ENCODE data around the gene LGALS16. TPM values are rescaled to one million over a fixed set of nuclear protein-coding genes. Genes with fewer than 3 reads are reported as not detected.
"Not testable (repeated sequence)": the region's sequence is repeated elsewhere in the genome, so short reads cannot be mapped to it uniquely, and the experiment has no call there.

LGALS16 gene, protein sequence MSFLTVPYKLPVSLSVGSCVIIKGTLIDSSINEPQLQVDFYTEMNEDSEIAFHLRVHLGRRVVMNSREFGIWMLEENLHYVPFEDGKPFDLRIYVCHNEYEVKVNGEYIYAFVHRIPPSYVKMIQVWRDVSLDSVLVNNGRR
- not detected for total RNA-seq

DNA sequence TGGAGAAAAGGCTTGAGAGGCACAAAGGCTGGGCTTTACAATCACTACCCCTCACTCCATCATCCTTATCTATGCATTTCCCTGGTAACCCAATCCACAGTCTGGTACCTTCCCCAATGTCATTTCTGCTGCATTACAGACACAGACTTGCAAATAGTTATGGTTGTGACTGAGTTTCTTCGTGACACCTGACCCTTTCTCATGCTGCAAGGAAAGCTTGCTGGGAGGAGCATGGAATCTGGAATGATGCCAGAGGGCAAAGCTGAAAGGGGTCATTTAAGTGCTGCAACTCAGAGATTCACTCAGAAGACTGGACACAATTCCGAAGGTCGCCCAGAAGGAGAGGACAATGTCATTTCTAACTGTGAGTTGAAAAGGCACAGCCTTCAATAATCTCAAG lies at the start of gene LGALS16:
Gene LGALS16, plus strand, starts transcription at position 301 of the 400 bp plus-strand sequence. Its CDS starts 49 bp downstream, at position 350.
- no peak for TF ChIP-seq POLR2A (IDR thresholded peaks at IDR 0.05)
- TF ChIP-seq, protein P1, sequence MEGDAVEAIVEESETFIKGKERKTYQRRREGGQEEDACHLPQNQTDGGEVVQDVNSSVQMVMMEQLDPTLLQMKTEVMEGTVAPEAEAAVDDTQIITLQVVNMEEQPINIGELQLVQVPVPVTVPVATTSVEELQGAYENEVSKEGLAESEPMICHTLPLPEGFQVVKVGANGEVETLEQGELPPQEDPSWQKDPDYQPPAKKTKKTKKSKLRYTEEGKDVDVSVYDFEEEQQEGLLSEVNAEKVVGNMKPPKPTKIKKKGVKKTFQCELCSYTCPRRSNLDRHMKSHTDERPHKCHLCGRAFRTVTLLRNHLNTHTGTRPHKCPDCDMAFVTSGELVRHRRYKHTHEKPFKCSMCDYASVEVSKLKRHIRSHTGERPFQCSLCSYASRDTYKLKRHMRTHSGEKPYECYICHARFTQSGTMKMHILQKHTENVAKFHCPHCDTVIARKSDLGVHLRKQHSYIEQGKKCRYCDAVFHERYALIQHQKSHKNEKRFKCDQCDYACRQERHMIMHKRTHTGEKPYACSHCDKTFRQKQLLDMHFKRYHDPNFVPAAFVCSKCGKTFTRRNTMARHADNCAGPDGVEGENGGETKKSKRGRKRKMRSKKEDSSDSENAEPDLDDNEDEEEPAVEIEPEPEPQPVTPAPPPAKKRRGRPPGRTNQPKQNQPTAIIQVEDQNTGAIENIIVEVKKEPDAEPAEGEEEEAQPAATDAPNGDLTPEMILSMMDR (IDR thresholded peaks at IDR 0.05), result no peak
- DNase-seq (ENCODE audit: low spot score in 2 of 2), result no peak
- intact Hi-C loops (cut with DNase I; ENCODE audit: low total_unique reads), result no loop called here
- WGBS, 2 donors, result 49 to 60% methylated on average over 3 of the region's 3 CpGs
- H3K4me3 ChIP-seq (ENCODE audit: low read depth, poor library complexity, severe bottlenecking), result no peak within 1 kb of the TSS

DNA sequence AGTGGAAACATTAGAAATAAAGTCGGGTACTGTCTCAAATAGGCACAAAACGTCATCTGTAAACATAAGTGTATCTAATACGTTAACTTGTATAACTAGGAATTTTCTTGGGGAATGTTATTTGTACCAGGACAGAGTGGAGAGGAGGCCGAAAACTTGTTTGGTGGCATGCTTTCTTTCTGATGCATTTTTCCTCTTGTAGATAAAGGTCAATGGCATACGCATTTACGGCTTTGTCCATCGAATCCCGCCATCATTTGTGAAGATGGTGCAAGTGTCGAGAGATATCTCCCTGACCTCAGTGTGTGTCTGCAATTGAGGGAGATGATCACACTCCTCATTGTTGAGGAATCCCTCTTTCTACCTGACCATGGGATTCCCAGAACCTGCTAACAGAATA lies 48.7 kb upstream of the LGALS16 start:
- TF ChIP-seq, protein P1 (IDR thresholded peaks at IDR 0.05), result no peak
- TF ChIP-seq POLR2A (IDR thresholded peaks at IDR 0.05), result no peak
- intact Hi-C loops (cut with DNase I; ENCODE audit: low total_unique reads), result no loop called here
- 87 to 88% methylated on average over 9 of the region's 9 CpGs for WGBS, 2 donors

DNA sequence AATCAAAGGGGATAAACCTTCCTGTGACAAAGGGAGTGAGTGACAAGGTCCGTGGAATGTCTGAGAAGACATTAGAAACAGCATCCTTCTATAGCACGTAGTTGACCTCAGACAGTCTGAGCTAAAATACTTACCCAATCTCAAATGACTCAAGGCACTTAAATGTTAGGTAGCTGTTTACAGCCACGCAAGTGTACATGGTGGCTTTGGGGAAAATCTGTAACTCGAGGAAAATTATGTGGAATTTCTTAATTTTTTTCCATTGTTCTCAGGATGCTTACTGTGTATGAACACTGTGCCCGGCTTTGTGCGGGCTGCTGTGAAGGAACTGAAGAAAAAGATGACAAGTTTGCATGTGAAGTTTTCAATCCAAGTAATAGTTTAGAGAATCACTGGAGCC lies 48.2 kb upstream of the LGALS16 start:
- H3K4me3 ChIP-seq (ENCODE audit: low read depth, poor library complexity, severe bottlenecking), result no peak overlapping the region
- intact Hi-C loops (cut with DNase I; ENCODE audit: low total_unique reads), result no loop called here
- TF ChIP-seq, protein P1 (IDR thresholded peaks at IDR 0.05), result no peak
- TF ChIP-seq POLR2A (IDR thresholded peaks at IDR 0.05), result no peak
- WGBS, 2 donors, result 69 to 72% methylated on average over 6 of the region's 6 CpGs
- DNase-seq (ENCODE audit: low spot score in 2 of 2), result no peak

More for the DNA sequence above, 48.7 kb upstream of the LGALS16 start:
- DNase-seq (ENCODE audit: low spot score in 2 of 2), result no peak
- H3K4me3 ChIP-seq (ENCODE audit: low read depth, poor library complexity, severe bottlenecking), result no peak overlapping the region

DNA sequence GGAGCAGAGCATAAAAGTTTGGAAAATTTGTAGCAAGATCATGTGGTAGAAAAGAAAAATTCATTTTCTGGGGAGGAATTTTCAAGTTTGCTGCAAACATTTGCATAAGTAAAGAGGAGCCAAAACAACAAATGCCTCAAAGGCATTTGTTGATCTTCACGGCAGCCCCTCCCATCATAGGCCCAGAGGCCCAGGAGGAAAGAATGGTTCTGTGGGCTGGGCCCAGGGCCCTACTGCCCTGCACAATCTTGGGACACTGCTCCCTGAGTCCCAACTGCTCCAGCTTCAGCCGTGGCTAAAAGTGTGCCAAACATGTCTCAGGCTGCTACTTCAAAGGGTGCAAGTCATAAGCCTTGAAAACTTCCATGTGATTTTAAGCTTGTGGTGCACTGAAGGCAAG lies 42.1 kb upstream of the LGALS16 start:
- intact Hi-C loops (cut with DNase I; ENCODE audit: low total_unique reads), result no loop called here
- 51 to 74% methylated on average over 2 of the region's 2 CpGs for WGBS, 2 donors
- TF ChIP-seq, protein P1 (IDR thresholded peaks at IDR 0.05), result no peak
- no peak for TF ChIP-seq POLR2A (IDR thresholded peaks at IDR 0.05)
- DNase-seq (ENCODE audit: low spot score in 2 of 2), result no peak
- H3K4me3 ChIP-seq (ENCODE audit: low read depth, poor library complexity, severe bottlenecking), result no peak overlapping the region

DNA sequence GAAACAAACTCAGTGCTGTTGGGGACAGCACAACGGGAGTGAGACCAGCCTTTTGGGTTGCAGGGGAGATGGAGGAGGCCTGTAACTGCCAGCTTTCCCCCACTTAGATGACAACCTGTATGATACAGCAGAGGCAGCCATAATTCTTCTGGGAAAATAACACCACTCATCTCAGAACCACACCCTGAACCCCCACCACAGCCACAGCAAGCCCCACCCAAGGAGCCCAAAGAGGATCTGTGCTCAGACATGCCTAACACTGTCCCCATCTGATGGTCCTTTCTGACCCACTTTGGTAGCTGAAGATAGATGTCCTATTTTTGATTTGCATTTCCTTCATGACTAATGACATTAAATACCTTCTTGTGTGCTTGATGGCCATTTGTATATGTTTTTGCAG lies 38.0 kb upstream of the LGALS16 start:
- TF ChIP-seq, protein P1 (IDR thresholded peaks at IDR 0.05), result no peak
- TF ChIP-seq POLR2A (IDR thresholded peaks at IDR 0.05), result no peak
- intact Hi-C loops (cut with DNase I; ENCODE audit: low total_unique reads), result no loop called here

DNA sequence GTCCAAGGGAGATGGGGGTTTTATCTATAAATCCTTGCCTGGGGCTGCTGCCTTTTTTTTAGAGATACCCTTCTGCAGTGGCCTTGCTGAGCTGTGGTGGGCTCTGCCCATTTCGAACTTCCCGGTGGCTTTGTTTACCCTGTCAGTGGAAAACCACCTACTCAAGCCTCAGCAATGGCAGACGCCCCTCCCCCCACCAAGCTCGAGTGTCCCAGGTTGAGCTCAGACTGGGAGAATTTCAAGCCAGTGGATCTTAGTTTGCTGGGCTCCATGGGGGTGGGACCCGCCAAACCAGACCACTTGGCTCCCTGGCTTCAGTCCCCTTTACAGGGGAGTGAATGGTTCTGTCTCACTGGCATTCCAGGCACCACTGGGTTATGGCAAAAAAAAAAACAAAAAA lies 31.8 kb upstream of the LGALS16 start:
- no peak overlapping the region for H3K4me3 ChIP-seq (ENCODE audit: low read depth, poor library complexity, severe bottlenecking)
- intact Hi-C loops (cut with DNase I; ENCODE audit: low total_unique reads), result no loop called here
- no peak for DNase-seq (ENCODE audit: low spot score in 2 of 2)
- WGBS, 2 donors, result 30 to 37% methylated on average over 3 to 5 of the region's 5 CpGs
- TF ChIP-seq, protein P1 (IDR thresholded peaks at IDR 0.05), result no peak
- TF ChIP-seq POLR2A (IDR thresholded peaks at IDR 0.05), result no peak

More for the DNA sequence above, 38.0 kb upstream of the LGALS16 start:
- H3K4me3 ChIP-seq (ENCODE audit: low read depth, poor library complexity, severe bottlenecking), result no peak overlapping the region
- DNase-seq (ENCODE audit: low spot score in 2 of 2), result no peak
- WGBS, 2 donors, result 31 to 40% methylated on average over 1 of the region's 1 CpG

DNA sequence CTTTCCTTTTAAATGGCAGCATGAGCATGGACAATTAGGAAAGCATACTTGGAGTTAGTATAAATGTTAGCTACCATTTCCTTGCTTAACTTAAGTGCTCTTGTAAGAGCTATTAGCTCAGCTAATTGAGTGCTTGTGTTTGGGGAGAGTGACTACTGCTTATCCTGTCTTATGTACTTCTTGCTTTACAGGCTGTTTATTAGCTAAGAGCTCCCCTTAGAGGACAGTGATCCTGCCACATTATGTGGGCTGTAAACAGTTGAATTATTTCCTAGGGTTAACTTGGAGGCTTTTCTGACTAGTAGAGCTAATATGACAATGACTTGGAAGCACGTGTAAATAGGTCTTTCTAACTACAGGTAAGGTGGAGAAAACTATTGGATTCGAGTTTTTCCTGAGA lies 28.1 kb upstream of the LGALS16 start:
- 49 to 52% methylated on average over 2 of the region's 2 CpGs for WGBS, 2 donors
- H3K4me3 ChIP-seq (ENCODE audit: low read depth, poor library complexity, severe bottlenecking); DNase-seq (ENCODE audit: low spot score in 2 of 2); intact Hi-C loops (cut with DNase I; ENCODE audit: low total_unique reads): not testable (repeated sequence)
